OCI-LY7 (cell line): ENCODE measurements around the gene CKS2. TPM values are rescaled to one million over a fixed set of nuclear protein-coding genes. Genes with fewer than 3 reads are reported as not detected.

Source experiments
- BruUV-seq: library from RNA; stranded (reverse); fragments of 400-500 nt; replicated peaks from 2 replicates; lab custom pipeline; 2021; lab: Mats Ljungman, UMichigan
- CTCF ChIA-PET: fragments of 300-600 bp; sonication (Branson Sonifier 250); formaldehyde crosslinking; loops from one replicate; lab custom pipeline; 2022; ENCODE audit warnings: antibody characterized with exemption; ENCODE audit not compliant: unreplicated experiment; lab: Charles Lee
- POLR2A ChIA-PET: fragments of 300-600 bp; sonication (Branson Sonifier 250); formaldehyde crosslinking; loops from one replicate; lab custom pipeline; 2022; ENCODE audit warnings: antibody characterized with exemption; lab: Charles Lee
- DNase-seq: peaks from one replicate; pipeline ENCODE4 v3.0.0-alpha.2; 2015; ENCODE audit warnings: low spot score
- H2AFZ ChIP-seq: fragments of 200-600 bp; sonication (generic), shearing (Covaris generic); 2 replicates; pipeline ENCODE4 v1.6.1; 2014; ENCODE audit warnings: mild to moderate bottlenecking, antibody characterized with exemption, low read length, moderate library complexity
- H3K27ac ChIP-seq: fragments of 200-600 bp; sonication (generic); 2 replicates; pipeline ENCODE4 v1.5.1; 2014; ENCODE audit warnings: mixed run types, low read depth, mild to moderate bottlenecking, moderate library complexity, low read length, inconsistent platforms; ENCODE audit not compliant: poor library complexity, severe bottlenecking
- H3K36me3 ChIP-seq: fragments of 200-600 bp; sonication (generic); 2 replicates; pipeline ENCODE4 v1.6.1; 2014; ENCODE audit warnings: mild to moderate bottlenecking, antibody characterized with exemption, low read length, moderate library complexity, mixed read lengths; ENCODE audit not compliant: insufficient read depth
- H3K4me1 ChIP-seq: fragments of 200-600 bp; sonication (generic); 2 replicates; pipeline ENCODE4 v1.5.1; 2014; ENCODE audit warnings: mild to moderate bottlenecking, low read length; ENCODE audit not compliant: insufficient read depth, poor library complexity, severe bottlenecking
- H3K4me2 ChIP-seq: fragments of 200-600 bp; sonication (generic); 2 replicates; pipeline ENCODE4 v1.6.1; 2014; ENCODE audit warnings: mild to moderate bottlenecking, low read length
- H3K4me3 ChIP-seq: fragments of 200-600 bp; sonication (generic); 2 replicates; pipeline ENCODE4 v1.5.1; 2014; ENCODE audit warnings: mild to moderate bottlenecking, low read depth, low read length; ENCODE audit not compliant: poor library complexity, severe bottlenecking
- H3K79me2 ChIP-seq: fragments of 200-600 bp; sonication (generic); 2 replicates; pipeline ENCODE4 v1.6.1; 2016; ENCODE audit warnings: low read depth, mild to moderate bottlenecking, low read length, moderate library complexity, mixed read lengths; ENCODE audit not compliant: insufficient read depth
- H3K9me2 ChIP-seq: fragments of 200-600 bp; sonication (generic); 2 replicates; pipeline ENCODE4 v1.6.1; 2016; ENCODE audit warnings: mild to moderate bottlenecking, low read length, mixed read lengths; ENCODE audit not compliant: insufficient read depth
- H3K9me3 ChIP-seq: fragments of 200-600 bp; sonication (generic); 2 replicates; pipeline ENCODE4 v1.6.1; 2014; ENCODE audit warnings: mild to moderate bottlenecking, mixed run types, low read length, mixed read lengths
- H4K20me1 ChIP-seq: fragments of 200-600 bp; sonication (generic); 2 replicates; pipeline ENCODE4 v1.6.1; 2014; ENCODE audit warnings: mild to moderate bottlenecking, antibody characterized with exemption, low read length, moderate library complexity, mixed read lengths; ENCODE audit not compliant: insufficient read depth
- CTCF ChIP-seq: fragments of 200-600 bp; sonication (generic); conservative IDR thresholded peaks from 2 replicates; pipeline ENCODE4 v1.5.1; 2014; ENCODE audit warnings: mild to moderate bottlenecking, antibody characterized with exemption, low read length, moderate library complexity, mixed read lengths
- EZH2phosphoT487 ChIP-seq: fragments of 200-600 bp; sonication (generic); IDR thresholded peaks from 2 replicates; pipeline ENCODE4 v1.6.1; 2018; ENCODE audit warnings: low read depth, borderline replicate concordance, mild to moderate bottlenecking, mixed run types, antibody characterized with exemption, low read length, moderate library complexity, mixed read lengths
- intact Hi-C: fragments of 100-400 bp; cut with micrococcal nuclease; formaldehyde crosslinking; loops from one replicate; pipeline ENCODE4 v1.10.0; 2022; ENCODE audit not compliant: unreplicated experiment
- total RNA-seq, 2 experiments: library from RNA; depleted of rRNA in 1 of 2; stranded (reverse); fragments of >200 nt in 1 of 2; shearing (Covaris generic) in 1 of 2; gene quantifications; 2 replicates each; pipeline ENCODE4 v1.2.3, GENCODE V29; 2014 to 2022

The CKS2 gene
- total RNA-seq, 2 experiments from 2014 or later = 285 to 299 TPM

GRCh38 chr9:89358985-89359384, 48.0 kb downstream of the CKS2 start:
- BruUV-seq = TSS peak; percentile 77
- H3K4me1 ChIP-seq = no peaks in the 10 kb centered on the region
- intact Hi-C loops = no loop called here
- H3K9me3 ChIP-seq = no peaks in the 10 kb centered on the region
- H3K36me3 ChIP-seq = peaks cover 89% of the 10 kb centered on the region
- H2AFZ ChIP-seq = no peak overlapping the region
- no peaks in the 10 kb centered on the region for H4K20me1 ChIP-seq
- H3K27ac ChIP-seq = no peak overlapping the region
- H3K4me3 ChIP-seq = no peak overlapping the region
- H3K9me2 ChIP-seq = no peaks in the 10 kb centered on the region
- ChIA-PET CTCF (no interaction called here), POLR2A (interaction anchor here (0.6 kb wide), 2 partner anchors 38 to 53 kb away, joined by 4 read pairs; no protein-coding TSS in a partner anchor)
- no peak overlapping the region for H3K4me2 ChIP-seq
- TF ChIP-seq EZH2phosphoT487 (no peak), CTCF (no peak)
- H3K79me2 ChIP-seq = no peaks in the 10 kb centered on the region
- DNase-seq = no peak

- CTCF ChIA-PET = no interaction called here
- DNase-seq = no peak
- H3K79me2 ChIP-seq = no peaks in the 10 kb centered on the region
- no peaks in the 10 kb centered on the region for H4K20me1 ChIP-seq
- H3K9me2 ChIP-seq = no peaks in the 10 kb centered on the region
- H2AFZ ChIP-seq = no peak overlapping the region
- no peaks in the 10 kb centered on the region for H3K9me3 ChIP-seq
- intact Hi-C loops = no loop called here
- no peaks in the 10 kb centered on the region for H3K4me1 ChIP-seq
- no peak overlapping the region for H3K4me2 ChIP-seq
- POLR2A ChIA-PET = interaction anchor here (0.6 to 1.5 kb wide), 3 partner anchors 14 to 54 kb away, joined by 3 to 4 read pairs (median 3); no protein-coding TSS in a partner anchor
- BruUV-seq = no TSS peak
- H3K36me3 ChIP-seq = peaks cover 81% of the 10 kb centered on the region
- no peak overlapping the region for H3K27ac ChIP-seq
- no peak overlapping the region for H3K4me3 ChIP-seq
- TF ChIP-seq CTCF (no peak), EZH2phosphoT487 (no peak)
These were observed 48.8 kb downstream of the CKS2 start for GRCh38 chr9:89359751-89360261.

GRCh38 chr9:89360465-89360864, 49.5 kb downstream of the CKS2 start:
- Histone ChIP-seq H3K36me3 (peaks cover 75% of the 10 kb centered on the region), H3K9me2 (no peaks in the 10 kb centered on the region), H3K4me1 (no peaks in the 10 kb centered on the region), H3K27ac (no peak overlapping the region), H3K79me2 (no peaks in the 10 kb centered on the region), H3K9me3 (no peaks in the 10 kb centered on the region), H2AFZ (no peak overlapping the region), H3K4me3 (no peak overlapping the region), H4K20me1 (no peaks in the 10 kb centered on the region), H3K4me2 (no peak overlapping the region)
- BruUV-seq = no TSS peak
- intact Hi-C loops = no loop called here
- ChIA-PET POLR2A (interaction anchor here (0.9 to 1.5 kb wide), 2 partner anchors 14 to 18 kb away, joined by 3 read pairs; no protein-coding TSS in a partner anchor), CTCF (no interaction called here)
- DNase-seq = no peak
- no peak for TF ChIP-seq CTCF
- no peak for TF ChIP-seq EZH2phosphoT487
